Panc1 (cell line): Measurements from ENCODE around the gene FBXL15. TPM values are rescaled to one million over a fixed set of nuclear protein-coding genes. Genes with fewer than 3 reads are reported as not detected.

ENCODE experiments used
- ATAC-seq: fragments of 200-7000 bp; cut with Tn5 transposase; 2 replicates; pipeline ENCODE4 v1.9.1; 2020; ENCODE audit warnings: mild to moderate bottlenecking, moderate library complexity
- BruUV-seq: library from RNA; stranded (reverse); fragments of 400-500 nt; replicated peaks from 2 replicates; lab custom pipeline; 2021; lab: Mats Ljungman, UMichigan
- CTCF ChIA-PET: fragments of 300-600 bp; sonication (Branson Sonifier 250); formaldehyde crosslinking; loops from one replicate; lab custom pipeline; 2022; ENCODE audit warnings: antibody characterized with exemption; lab: Charles Lee
- POLR2A ChIA-PET: fragments of 300-600 bp; sonication (Branson Sonifier 250); formaldehyde crosslinking; loops from one replicate; lab custom pipeline; 2022; ENCODE audit warnings: antibody characterized with exemption; lab: Charles Lee
- DNase-seq: peaks from one replicate; pipeline ENCODE4 v3.0.0-alpha.2; 2010; ENCODE audit warnings: low read depth, low spot score
- H3K27ac ChIP-seq: 2 replicates; pipeline ENCODE4 v1.5.1; 2011; ENCODE audit warnings: mild to moderate bottlenecking, low read length, inconsistent platforms
- H3K27me3 ChIP-seq: fragments of 200-500 bp; sonication (Bioruptor generic); 2 replicates; pipeline ENCODE4 v1.6.0; 2014; ENCODE audit warnings: low read length, inconsistent platforms; ENCODE audit not compliant: control insufficient read depth, insufficient read depth
- H3K36me3 ChIP-seq: fragments of 200-500 bp; sonication (Bioruptor generic); 2 replicates; pipeline ENCODE4 v1.5.1; 2014; ENCODE audit warnings: inconsistent platforms, mild to moderate bottlenecking, low read length, moderate library complexity; ENCODE audit not compliant: control insufficient read depth, insufficient read depth
- H3K4me1 ChIP-seq: 2 replicates; pipeline ENCODE4 v1.5.1; 2011; ENCODE audit warnings: inconsistent platforms, mild to moderate bottlenecking, low read length, moderate library complexity; ENCODE audit not compliant: control insufficient read depth, insufficient read depth
- H3K4me3 ChIP-seq, 2 experiments: 2 replicates each; pipeline ENCODE4 v1.5.1; 2011 to 2012; ENCODE audit warnings: low read depth in 2 of 2, low read length in 2 of 2, mild to moderate bottlenecking in 2 of 2, inconsistent platforms in 1 of 2, moderate library complexity in 1 of 2
- H3K9me3 ChIP-seq: fragments of 200-500 bp; sonication (Bioruptor generic); 2 replicates; pipeline ENCODE4 v1.5.1; 2014; ENCODE audit warnings: low read depth, mild to moderate bottlenecking, inconsistent platforms, low read length, moderate library complexity; ENCODE audit not compliant: control insufficient read depth, insufficient read depth
- CTCF ChIP-seq: fragments of 450-650 bp; IDR thresholded peaks from 2 replicates; pipeline ENCODE4 v1.5.1; 2017; ENCODE audit warnings: mild to moderate bottlenecking
- POLR2AphosphoS5 ChIP-seq: IDR thresholded peaks from 2 replicates; pipeline ENCODE4 v1.6.1; 2012; ENCODE audit warnings: mild to moderate bottlenecking, low read depth, low read length, moderate library complexity
- REST ChIP-seq, 2 experiments: IDR thresholded peaks; 2 replicates each; pipeline ENCODE4 v1.6.1; 2011 to 2012; ENCODE audit warnings: low read depth in 2 of 2, control low read depth in 1 of 2, low read length in 1 of 2, mild to moderate bottlenecking in 1 of 2, moderate library complexity in 1 of 2; ENCODE audit not compliant: insufficient read depth in 1 of 2
- SIN3A ChIP-seq: IDR thresholded peaks from 2 replicates; pipeline ENCODE4 v1.6.1; 2012; ENCODE audit warnings: low read depth, mild to moderate bottlenecking, low read length, moderate library complexity, borderline replicate concordance; ENCODE audit not compliant: insufficient read depth
- TCF7L2 ChIP-seq: IDR thresholded peaks from 2 replicates; pipeline ENCODE4 v1.6.1; 2011; ENCODE audit warnings: mild to moderate bottlenecking, low read depth, low read length, inconsistent platforms
- in situ Hi-C: cut with HindIII; loops from 2 replicates; pipeline ENCODE4 v1.10.0; 2016; ENCODE audit warnings: low sequenced_read_pairs, low pct_unique_long_range_greater_than_20kb
- intact Hi-C: fragments of 100-400 bp; cut with micrococcal nuclease; formaldehyde crosslinking; loops from one replicate; pipeline ENCODE4 v1.10.0; 2022; ENCODE audit not compliant: unreplicated experiment
- total RNA-seq: library from RNA; stranded (reverse); gene quantifications from one replicate; pipeline ENCODE4 v1.2.1, GENCODE V29; 2021; ENCODE audit not compliant: unreplicated experiment

FBXL15 gene
- total RNA-seq, 1 experiment from 2014 or later = 7.9 TPM

- no peak for ATAC-seq
- ChIA-PET POLR2A (interaction anchor here (0.5 kb wide), 1 partner anchor 184 kb away, joined by 11 read pairs; no protein-coding TSS in a partner anchor), CTCF (no interaction called here)
- H3K4me1 ChIP-seq = peaks cover 36% of the 10 kb centered on the region
- no peak for DNase-seq
- TF ChIP-seq SIN3A (no peak), TCF7L2 (no peak)
- in situ Hi-C loops = no loop called here
- H3K27ac ChIP-seq = peak overlapping the region; percentile 80
- H3K27me3 ChIP-seq = no peaks in the 10 kb centered on the region; the same call in 1 of the 2 replicates
- intact Hi-C loops = no loop called here
- peak overlapping the region; percentile 67 to 89 for H3K4me3 ChIP-seq
- H3K36me3 ChIP-seq = peaks cover 2% of the 10 kb centered on the region; the same call in 1 of the 2 replicates
- no peaks in the 10 kb centered on the region for H3K9me3 ChIP-seq
- no TSS peak for BruUV-seq
Observed at GRCh38 chr10:102396317-102396650, 24.4 kb upstream of the FBXL15 start.

GRCh38 chr10:102396730-102397151 lies 23.9 kb upstream of the FBXL15 start:
- TF ChIP-seq CTCF (no peak), REST (IDR thresholded peaks at IDR 0.05; ENCODE audit: insufficient read depth in 1 of 2, low read depth in 2 of 2, low read length in 1 of 2) (no peak; a peak in 1 of 4 replicates), POLR2AphosphoS5 (no peak), SIN3A (no peak), TCF7L2 (no peak)
- Histone ChIP-seq H3K27me3 (no peaks in the 10 kb centered on the region; the same call in 1 of the 2 replicates), H3K4me1 (peaks cover 41% of the 10 kb centered on the region), H3K36me3 (peaks cover 2% of the 10 kb centered on the region; the same call in 1 of the 2 replicates), H3K9me3 (no peaks in the 10 kb centered on the region), H3K27ac (peak overlapping the region; percentile 80), H3K4me3 (peak overlapping the region; percentile 67 to 89)
- ChIA-PET CTCF (interaction anchor here (1.0 kb wide), 1 partner anchor 8 kb away, joined by 4 read pairs; no protein-coding TSS in a partner anchor), POLR2A (no interaction called here)
- DNase-seq = no peak
- BruUV-seq = no TSS peak
- ATAC-seq = no peak
- in situ Hi-C loops (no loop called here), intact Hi-C loops (no loop called here)
